Activated naive CD4-positive, alpha-beta T cell treated with anti-CD3 and anti-CD28 coated beads for 36 hours (primary cell): ENCODE measurements around the gene EPB41L4B. TPM values are rescaled to one million over a fixed set of nuclear protein-coding genes. Genes with fewer than 3 reads are reported as not detected.
"Not testable (repeated sequence)": the region's sequence is repeated elsewhere in the genome, so short reads cannot be mapped to it uniquely, and the experiment has no call there.

Experiments
- CTCF ChIA-PET: fragments of 350-600 bp; sonication (Branson Sonifier 250); formaldehyde crosslinking; loops from one replicate; lab custom pipeline; 2021; ENCODE audit warnings: antibody characterized with exemption; lab: Charles Lee
- DNase-seq: peaks from one replicate; pipeline ENCODE4 v3.0.0-alpha.2; 2020
- H3K27ac Mint-ChIP-seq: one replicate; pipeline ENCODE4 v1.8.0; 2021; ENCODE audit warnings: mild to moderate bottlenecking, mixed read lengths
- H3K27me3 Mint-ChIP-seq: one replicate; pipeline ENCODE4 v1.8.0; 2021; ENCODE audit warnings: low read depth, mixed read lengths
- H3K36me3 Mint-ChIP-seq: one replicate; pipeline ENCODE4 v1.8.0; 2021; ENCODE audit warnings: low read depth, mixed read lengths
- H3K4me1 Mint-ChIP-seq: one replicate; pipeline ENCODE4 v1.8.0; 2021; ENCODE audit warnings: low read depth, mixed read lengths
- H3K4me3 Mint-ChIP-seq: one replicate; pipeline ENCODE4 v1.8.0; 2021; ENCODE audit warnings: mild to moderate bottlenecking, moderate library complexity, mixed read lengths
- H3K9me3 Mint-ChIP-seq: one replicate; pipeline ENCODE4 v1.8.0; 2021; ENCODE audit warnings: mixed read lengths
- intact Hi-C: fragments of 100-400 bp; cut with micrococcal nuclease; formaldehyde crosslinking; loops from one replicate; pipeline ENCODE4 v1.15.1; 2023
- total RNA-seq, 2 experiments: library from RNA; stranded (reverse); gene quantifications; one replicate each; pipeline ENCODE4 v1.2.3, GENCODE V29; 2021

EPB41L4B gene
- total RNA-seq, 2 experiments from 2014 or later, result 0.24 to 0.25 TPM

DNA sequence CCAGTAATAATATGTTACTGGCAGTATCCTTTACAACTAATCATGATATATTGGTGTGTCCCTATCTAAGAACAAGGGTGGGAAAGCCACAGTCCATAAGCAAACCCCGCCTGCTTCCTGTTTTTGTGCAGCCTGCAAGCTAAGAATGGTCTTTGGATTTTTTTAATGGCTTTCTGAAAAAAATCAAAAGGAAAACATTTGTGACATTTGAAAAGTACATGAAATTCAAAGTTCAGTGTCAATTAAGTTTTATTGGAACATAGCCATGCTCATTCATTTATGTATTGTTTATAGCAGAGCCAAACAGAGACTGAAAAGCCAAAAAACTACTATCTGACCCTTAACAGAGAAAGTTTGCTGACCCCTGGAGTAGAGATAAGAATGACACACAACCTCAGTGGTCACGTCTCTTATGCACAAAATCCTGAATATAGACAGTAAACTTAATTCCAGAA is 188.3 kb downstream of the EPB41L4B start:
- no peaks in the 10 kb centered on the region for H3K9me3 Mint-ChIP-seq
- no peaks in the 10 kb centered on the region for H3K36me3 Mint-ChIP-seq
- intact Hi-C loops, result no loop called here
- no peaks in the 10 kb centered on the region for H3K4me1 Mint-ChIP-seq
- no peak overlapping the region for H3K4me3 Mint-ChIP-seq
- no peak for DNase-seq
- CTCF ChIA-PET, result no interaction called here
- H3K27me3 Mint-ChIP-seq, result no peaks in the 10 kb centered on the region
- no peak overlapping the region for H3K27ac Mint-ChIP-seq

DNA sequence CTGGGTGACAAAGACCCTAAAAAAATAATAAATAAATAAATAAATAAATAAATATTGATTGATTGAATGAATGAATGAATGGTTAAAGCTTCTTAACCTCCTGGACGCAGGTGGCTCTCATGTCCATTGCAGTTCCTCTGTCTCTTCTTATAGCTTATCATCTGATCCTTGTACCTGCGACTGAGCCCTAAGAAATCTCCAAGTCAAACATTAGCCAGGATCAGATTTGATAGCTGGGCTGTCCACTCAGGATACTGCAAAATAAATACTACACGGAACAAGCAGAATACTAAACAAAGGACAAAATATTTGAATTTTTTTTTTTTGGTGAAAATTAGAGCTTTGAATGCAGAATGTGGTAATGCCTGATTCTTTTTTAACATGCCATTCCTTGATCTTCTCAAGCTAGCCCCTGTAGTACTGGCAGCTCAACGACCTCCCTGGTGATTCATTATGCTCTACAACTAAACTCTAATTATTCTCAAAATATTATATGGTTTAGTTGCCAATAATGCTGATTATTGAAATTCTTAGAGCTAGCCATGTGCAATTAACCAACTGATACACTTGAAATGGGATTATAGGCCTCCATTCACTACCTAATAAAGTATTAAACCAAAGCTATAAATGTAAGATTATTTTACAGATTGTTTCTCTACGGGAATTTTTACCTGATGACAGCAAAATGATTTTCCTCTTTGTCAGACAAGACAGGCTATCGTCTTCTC is 191.2 kb downstream of the EPB41L4B start:
- H3K27me3 Mint-ChIP-seq, result no peaks in the 10 kb centered on the region
- H3K27ac Mint-ChIP-seq, result no peak overlapping the region
- DNase-seq, result no peak
- CTCF ChIA-PET, result no interaction called here
- intact Hi-C loops, result no loop called here
- no peak overlapping the region for H3K4me3 Mint-ChIP-seq
- no peaks in the 10 kb centered on the region for H3K9me3 Mint-ChIP-seq
- no peaks in the 10 kb centered on the region for H3K36me3 Mint-ChIP-seq
- no peaks in the 10 kb centered on the region for H3K4me1 Mint-ChIP-seq

DNA sequence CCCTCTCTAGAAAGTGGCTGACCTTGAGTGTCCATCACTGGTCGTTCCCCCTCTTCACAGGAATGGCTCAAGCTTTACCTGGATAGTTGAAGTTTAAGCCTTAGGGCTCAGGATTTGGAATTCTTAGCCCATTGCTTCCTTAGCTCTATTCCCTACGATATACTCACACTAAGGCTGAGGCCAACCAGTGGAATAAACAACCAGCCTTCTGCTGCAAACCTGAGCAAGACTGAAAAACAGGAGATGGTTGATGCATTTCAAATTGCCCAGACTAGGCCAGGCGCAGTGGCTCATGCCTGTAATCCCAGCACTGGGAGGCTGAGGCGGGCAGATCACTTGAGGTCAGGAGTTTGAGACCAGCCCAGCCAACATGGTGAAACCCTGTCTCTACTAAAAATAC is 194.2 kb downstream of the EPB41L4B start:
- H3K27ac Mint-ChIP-seq, H3K36me3 Mint-ChIP-seq, H3K4me3 Mint-ChIP-seq, DNase-seq, CTCF ChIA-PET, H3K27me3 Mint-ChIP-seq, H3K4me1 Mint-ChIP-seq, intact Hi-C loops, H3K9me3 Mint-ChIP-seq: not testable (repeated sequence)

DNA sequence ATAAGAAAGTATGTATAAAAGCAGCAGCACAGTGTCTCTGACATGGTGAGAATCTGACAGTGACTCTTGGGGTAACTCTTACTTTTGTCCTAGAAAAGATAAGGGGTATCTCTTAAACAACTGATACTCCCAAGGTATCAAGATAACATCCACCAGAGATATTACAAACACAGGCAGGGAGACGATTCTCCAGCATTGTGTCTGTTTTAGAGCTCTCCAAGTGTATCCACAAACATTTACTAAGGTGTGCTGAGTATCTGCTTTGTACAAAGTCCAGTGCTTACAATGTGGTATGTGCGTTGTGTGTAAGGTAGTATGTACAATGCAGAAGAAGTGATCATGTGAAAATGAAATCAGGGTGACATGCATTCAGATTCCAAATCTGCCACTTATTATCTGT is 196.7 kb downstream of the EPB41L4B start:
- CTCF ChIA-PET, result interaction anchor here (1.0 kb wide), 2 partner anchors 21 to 344 kb away, joined by 3 to 4 read pairs; no protein-coding TSS in a partner anchor
- Mint-ChIP-seq H3K27me3 (no peaks in the 10 kb centered on the region), H3K4me1 (peaks cover 5% of the 10 kb centered on the region), H3K4me3 (no peak overlapping the region), H3K27ac (no peak overlapping the region), H3K9me3 (no peaks in the 10 kb centered on the region), H3K36me3 (no peaks in the 10 kb centered on the region)
- DNase-seq, result no peak
- intact Hi-C loops, result no loop called here

DNA sequence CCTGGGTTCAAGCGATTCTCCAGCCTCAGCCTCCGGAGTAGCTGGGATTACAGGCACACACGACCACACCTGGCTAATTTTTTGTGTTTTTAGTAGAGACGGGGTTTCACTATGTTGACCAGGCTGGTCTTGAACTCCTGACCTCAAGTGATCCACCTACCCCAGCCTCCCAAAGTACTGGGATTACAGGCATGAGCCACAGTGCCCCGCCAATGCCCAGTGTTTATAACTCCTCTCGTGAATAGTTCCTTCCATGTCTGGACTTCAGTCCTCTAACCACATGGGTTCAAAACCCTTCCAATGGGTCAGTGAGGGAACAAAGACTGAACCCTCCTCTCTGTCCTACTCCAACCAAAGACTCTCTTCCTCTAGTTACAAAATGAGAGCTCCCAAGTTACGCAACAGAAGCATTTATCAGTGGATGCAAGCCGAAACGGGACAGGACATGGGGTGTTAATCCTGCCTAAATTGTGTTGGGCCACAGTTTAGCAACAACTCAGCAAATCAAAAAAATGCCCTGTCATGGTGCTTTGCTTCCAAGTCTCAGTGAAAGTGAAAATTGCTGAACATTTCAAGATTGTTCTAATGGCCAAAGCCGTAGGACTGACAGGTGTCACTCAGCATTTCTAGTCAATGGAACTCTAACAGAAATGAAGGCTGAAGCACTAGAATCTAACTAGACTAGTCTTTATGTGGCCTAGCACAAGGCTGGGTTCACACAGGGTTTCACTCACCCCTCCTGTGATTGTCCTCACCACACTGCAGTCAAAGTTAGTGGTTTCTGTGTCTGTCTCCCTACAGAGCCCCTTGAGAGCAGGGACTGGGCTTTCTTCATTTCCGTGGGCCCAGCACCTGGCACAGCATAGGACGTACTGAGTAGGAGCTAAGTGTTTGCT is 197.9 kb downstream of the EPB41L4B start:
- no peak for DNase-seq
- intact Hi-C loops, result no loop called here
- H3K27me3 Mint-ChIP-seq, result no peaks in the 10 kb centered on the region
- H3K4me1 Mint-ChIP-seq, result peaks cover 9% of the 10 kb centered on the region
- H3K27ac Mint-ChIP-seq, result no peak overlapping the region
- H3K4me3 Mint-ChIP-seq, result no peak overlapping the region
- H3K9me3 Mint-ChIP-seq, result no peaks in the 10 kb centered on the region
- CTCF ChIA-PET, result no interaction called here
- no peaks in the 10 kb centered on the region for H3K36me3 Mint-ChIP-seq

Other genes starting within 250 kb of the EPB41L4B start
- gene TMEM245, start 201.1 kb downstream of the EPB41L4B start, total RNA-seq, result 10 to 100 TPM; 19.9 TPM
- gene FRRS1L, start 153.8 kb downstream of the EPB41L4B start, total RNA-seq, result not detected
- gene PTPN3, start 177.2 kb upstream of the EPB41L4B start, total RNA-seq, result under 1 TPM; 0.02 to 0.27 TPM